ENCODE measurements around the gene MME. TPM values are rescaled to one million over a fixed set of nuclear protein-coding genes. Genes with fewer than 3 reads are reported as not detected.
A peak's percentile ranks its signal among the peaks of the same experiment; 100 is the strongest.

The MME gene
- total RNA-seq = 83.5 and 117 TPM in 2 replicates

DNA sequence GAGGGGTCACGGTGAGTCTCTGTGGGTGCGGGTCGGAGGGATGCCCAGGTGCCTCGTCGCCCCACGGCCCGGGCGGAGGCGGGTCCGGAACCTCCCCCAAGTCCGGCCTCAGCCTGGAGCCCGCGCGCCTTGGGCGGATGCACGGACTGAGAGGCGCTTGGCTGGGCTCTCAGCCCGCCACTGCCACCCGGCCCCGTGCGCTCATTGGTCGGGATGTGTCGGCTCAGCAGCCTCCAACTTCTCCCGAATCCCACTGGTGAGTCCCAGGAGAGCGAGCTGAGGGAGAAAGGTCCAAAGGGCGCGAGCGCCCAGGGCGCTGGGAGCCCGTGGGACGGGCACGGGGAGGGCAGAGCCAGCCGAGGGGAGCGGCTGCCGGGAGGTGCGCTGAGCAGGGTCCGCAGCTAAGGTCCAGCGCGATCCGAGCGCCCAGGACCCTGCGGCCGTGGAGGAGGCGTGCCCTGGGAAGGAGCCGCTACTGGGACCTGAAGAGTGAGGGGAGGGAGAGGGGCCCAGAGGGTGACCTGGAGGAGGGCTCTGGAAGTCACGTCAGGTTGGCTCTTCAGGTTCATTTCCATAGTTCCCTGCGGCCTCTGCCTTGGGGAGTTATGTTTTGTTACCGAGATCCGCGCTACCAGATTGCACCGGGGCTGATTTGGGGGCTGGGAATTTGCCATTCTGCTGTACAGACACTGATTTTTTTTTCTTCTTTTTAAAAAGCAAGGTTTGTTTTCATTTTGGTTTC is at the start of gene MME:
MME (plus strand) TSS at position 574 of the 742 bp plus-strand sequence. CDS start 3,849 bp downstream, outside the sequence.
- peak within 1 kb of the TSS; percentile 61 for H3K4me3 ChIP-seq (ENCODE audit: low read depth, low read length)
- H3K36me3 ChIP-seq (ENCODE audit: control insufficient read depth, insufficient read depth, low read length) = no peaks in the 10 kb centered on the region
- DNase-seq (ENCODE audit: low read depth) = no peak
- no peaks in the 10 kb centered on the region for H3K27me3 ChIP-seq (ENCODE audit: control insufficient read depth, insufficient read depth, low read length)
- TF ChIP-seq, protein P1, sequence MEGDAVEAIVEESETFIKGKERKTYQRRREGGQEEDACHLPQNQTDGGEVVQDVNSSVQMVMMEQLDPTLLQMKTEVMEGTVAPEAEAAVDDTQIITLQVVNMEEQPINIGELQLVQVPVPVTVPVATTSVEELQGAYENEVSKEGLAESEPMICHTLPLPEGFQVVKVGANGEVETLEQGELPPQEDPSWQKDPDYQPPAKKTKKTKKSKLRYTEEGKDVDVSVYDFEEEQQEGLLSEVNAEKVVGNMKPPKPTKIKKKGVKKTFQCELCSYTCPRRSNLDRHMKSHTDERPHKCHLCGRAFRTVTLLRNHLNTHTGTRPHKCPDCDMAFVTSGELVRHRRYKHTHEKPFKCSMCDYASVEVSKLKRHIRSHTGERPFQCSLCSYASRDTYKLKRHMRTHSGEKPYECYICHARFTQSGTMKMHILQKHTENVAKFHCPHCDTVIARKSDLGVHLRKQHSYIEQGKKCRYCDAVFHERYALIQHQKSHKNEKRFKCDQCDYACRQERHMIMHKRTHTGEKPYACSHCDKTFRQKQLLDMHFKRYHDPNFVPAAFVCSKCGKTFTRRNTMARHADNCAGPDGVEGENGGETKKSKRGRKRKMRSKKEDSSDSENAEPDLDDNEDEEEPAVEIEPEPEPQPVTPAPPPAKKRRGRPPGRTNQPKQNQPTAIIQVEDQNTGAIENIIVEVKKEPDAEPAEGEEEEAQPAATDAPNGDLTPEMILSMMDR (IDR thresholded peaks at IDR 0.05; ENCODE audit: insufficient read depth, low read length, poor library complexity, severe bottlenecking) = no peak

DNA sequence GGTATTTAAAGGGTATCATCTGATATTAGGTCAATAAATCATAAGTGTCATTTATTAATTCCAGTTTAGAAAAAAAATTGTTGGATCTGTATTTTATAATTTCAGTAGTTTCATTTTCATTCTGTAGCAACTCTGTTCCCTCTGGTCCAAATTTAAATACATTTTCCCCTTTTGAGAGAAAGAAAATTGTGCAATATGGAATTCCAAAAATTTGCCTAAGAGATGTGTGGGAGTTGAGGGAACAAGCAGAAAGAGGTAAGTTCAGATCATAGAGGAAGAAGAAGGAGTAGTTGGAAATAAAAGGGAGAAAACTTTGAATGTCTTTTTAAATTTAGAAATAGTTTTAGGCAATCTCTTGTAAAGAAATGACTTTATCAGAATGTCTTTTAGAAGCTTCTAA is 48.9 kb upstream of the MME start:
- TF ChIP-seq, protein P1 (IDR thresholded peaks at IDR 0.05; ENCODE audit: insufficient read depth, low read length, poor library complexity, severe bottlenecking) = no peak
- no peak for DNase-seq (ENCODE audit: low read depth)
- no peaks in the 10 kb centered on the region for H3K36me3 ChIP-seq (ENCODE audit: control insufficient read depth, insufficient read depth, low read length)
- H3K4me3 ChIP-seq (ENCODE audit: low read depth, low read length) = no peak overlapping the region
- H3K27me3 ChIP-seq (ENCODE audit: control insufficient read depth, insufficient read depth, low read length) = no peaks in the 10 kb centered on the region

DNA sequence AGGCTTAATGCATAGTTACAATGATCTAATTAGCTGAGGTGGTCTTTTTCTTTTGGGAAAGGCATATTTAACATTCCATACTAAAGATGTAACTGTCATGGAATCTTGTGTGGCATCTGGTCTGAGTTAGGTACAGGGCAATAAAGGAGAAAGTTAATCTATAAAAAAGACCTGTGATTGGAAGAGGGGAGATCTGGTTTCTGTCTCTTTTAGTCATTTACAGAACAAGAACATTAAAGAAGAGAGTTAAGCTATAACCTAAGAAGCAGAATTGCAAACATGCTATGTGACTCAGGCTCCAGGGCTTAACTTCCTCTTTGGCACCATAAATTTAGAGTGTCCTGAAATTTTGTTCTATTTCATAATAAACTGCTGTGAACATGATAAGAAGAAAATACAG is 47.2 kb upstream of the MME start:
- H3K27me3 ChIP-seq (ENCODE audit: control insufficient read depth, insufficient read depth, low read length) = no peaks in the 10 kb centered on the region
- no peak overlapping the region for H3K4me3 ChIP-seq (ENCODE audit: low read depth, low read length)
- TF ChIP-seq, protein P1 (IDR thresholded peaks at IDR 0.05; ENCODE audit: insufficient read depth, low read length, poor library complexity, severe bottlenecking) = no peak
- no peaks in the 10 kb centered on the region for H3K36me3 ChIP-seq (ENCODE audit: control insufficient read depth, insufficient read depth, low read length)
- peak; percentile 19 for DNase-seq (ENCODE audit: low read depth)

DNA sequence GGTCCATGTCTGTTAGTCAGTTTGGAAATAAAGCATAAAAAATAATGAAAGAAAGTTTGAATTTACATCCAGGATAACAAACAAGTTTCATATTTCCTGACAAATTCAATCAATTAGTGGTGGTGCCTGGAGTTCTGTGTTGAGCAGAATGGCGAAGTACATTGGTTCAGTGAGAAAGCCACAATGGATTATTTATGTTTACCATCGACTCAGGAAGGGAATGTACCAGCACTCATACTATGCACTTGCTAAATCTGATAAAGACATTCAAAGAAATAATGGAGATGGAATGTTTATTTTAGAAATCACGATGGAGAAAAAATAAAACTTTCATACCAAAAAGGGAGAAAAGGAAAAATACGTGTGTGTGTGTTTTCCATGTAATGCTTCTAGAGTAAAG is 45.3 kb upstream of the MME start:
- no peaks in the 10 kb centered on the region for H3K27me3 ChIP-seq (ENCODE audit: control insufficient read depth, insufficient read depth, low read length)
- H3K36me3 ChIP-seq (ENCODE audit: control insufficient read depth, insufficient read depth, low read length) = no peaks in the 10 kb centered on the region
- no peak for DNase-seq (ENCODE audit: low read depth)

DNA sequence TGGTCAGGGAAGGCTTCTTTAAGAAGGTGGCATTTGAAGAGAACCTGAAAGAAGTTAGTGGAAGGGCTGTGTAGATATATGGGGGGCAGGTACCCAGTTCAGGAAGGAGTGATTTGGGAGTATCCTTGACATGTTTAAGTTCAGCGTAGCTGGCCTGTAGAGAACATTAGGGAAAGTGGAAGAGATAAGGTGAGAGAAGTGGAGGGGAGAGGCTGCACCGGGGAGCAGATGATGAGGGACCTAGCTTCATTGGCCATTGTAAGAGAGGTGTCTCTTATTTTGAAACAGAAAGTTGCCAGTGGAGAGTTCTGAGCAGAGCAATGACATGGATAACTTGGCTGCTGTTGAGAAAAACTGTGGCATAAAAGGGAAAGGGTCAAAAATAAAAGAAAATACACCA is 44.6 kb upstream of the MME start:
- no peak for DNase-seq (ENCODE audit: low read depth)
- TF ChIP-seq, protein P1 (IDR thresholded peaks at IDR 0.05; ENCODE audit: insufficient read depth, low read length, poor library complexity, severe bottlenecking) = no peak
- Histone ChIP-seq H3K4me3 (ENCODE audit: low read depth, low read length) (no peak overlapping the region), H3K27me3 (ENCODE audit: control insufficient read depth, insufficient read depth, low read length) (no peaks in the 10 kb centered on the region), H3K36me3 (ENCODE audit: control insufficient read depth, insufficient read depth, low read length) (no peaks in the 10 kb centered on the region)

More for the DNA sequence above, 45.3 kb upstream of the MME start:
- H3K4me3 ChIP-seq (ENCODE audit: low read depth, low read length) = no peak overlapping the region
- TF ChIP-seq, protein P1 (IDR thresholded peaks at IDR 0.05; ENCODE audit: insufficient read depth, low read length, poor library complexity, severe bottlenecking) = no peak
